ENCODE results near the gene NPAS3. TPM values are rescaled to one million over a fixed set of nuclear protein-coding genes. Genes with fewer than 3 reads are reported as not detected.

The NPAS3 gene
- total and polyA plus RNA-seq, 2 donors (not counting 3 experiments of a cell fraction or from before 2014, with no cell fraction given), result 0.10 to 0.13 TPM

- POLR2A ChIA-PET, result no interaction called here
- no peaks in the 10 kb centered on the region for H3K79me2 ChIP-seq (ENCODE audit: control insufficient read depth, insufficient read depth, low read length)
- no peak overlapping the region for H2AFZ ChIP-seq (ENCODE audit: low read depth, low read length)
- intact Hi-C loops (cut with micrococcal nuclease) (no loop called here), dilution Hi-C loops (cut with MboI; ENCODE audit: extremely low pct_ligation_motif_present, low sequenced_read_pairs) (loop anchor here (25.0 kb wide), 1 partner anchor 332 kb away; no protein-coding TSS in a partner anchor)
- no peaks in the 10 kb centered on the region for H4K20me1 ChIP-seq (replicated peaks; ENCODE audit: control insufficient read depth, extremely low read depth, insufficient read depth, low read length)
- DNase-seq (ENCODE audit: low read depth, low spot score) (no peak), FAIRE-seq (no peak)
- BruUV-seq (replicated peaks), result no TSS peak
- TF ChIP-seq MYC (IDR thresholded peaks at IDR 0.05; ENCODE audit: low read depth, low read length), result no peak
- no peak for TF ChIP-seq FOS (IDR thresholded peaks at IDR 0.05; ENCODE audit: borderline replicate concordance, insufficient read depth, low read length)
- TF ChIP-seq JUN (IDR thresholded peaks at IDR 0.05; ENCODE audit: borderline replicate concordance, insufficient read depth, insufficient read length, low read depth), result no peak
- TF ChIP-seq POLR2A (IDR thresholded peaks at IDR 0.05; ENCODE audit: low read depth, low read length), result no peak
- TF ChIP-seq, protein P1, sequence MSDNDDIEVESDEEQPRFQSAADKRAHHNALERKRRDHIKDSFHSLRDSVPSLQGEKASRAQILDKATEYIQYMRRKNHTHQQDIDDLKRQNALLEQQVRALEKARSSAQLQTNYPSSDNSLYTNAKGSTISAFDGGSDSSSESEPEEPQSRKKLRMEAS (IDR thresholded peaks at IDR 0.05; ENCODE audit: insufficient read depth, insufficient read length), result no peak
- no peak for TF ChIP-seq CTCF (IDR thresholded peaks at IDR 0.05; ENCODE audit: extremely low read depth in 1 of 2, insufficient read depth in 1 of 2, low read depth in 1 of 2, low read length in 2 of 2)
- TF ChIP-seq EZH2 (IDR thresholded peaks at IDR 0.05; ENCODE audit: borderline replicate concordance, low read depth, low read length, severe bottlenecking), result no peak
- TF ChIP-seq POLR2AphosphoS5 (IDR thresholded peaks at IDR 0.05; ENCODE audit: insufficient read depth, low read depth, low read length), result no peak
- TF ChIP-seq GATA2 (IDR thresholded peaks at IDR 0.05; ENCODE audit: insufficient read depth, insufficient read length, low read depth, low read length), result no peak
- H3K9me1 ChIP-seq (replicated peaks; ENCODE audit: control insufficient read depth, extremely low read depth, insufficient read depth, low read length), result no peaks in the 10 kb centered on the region
- no peaks in the 10 kb centered on the region for H3K4me1 ChIP-seq (ENCODE audit: control insufficient read depth, extremely low read depth, insufficient read depth, low read length)
- no peaks in the 10 kb centered on the region for H3K36me3 ChIP-seq (ENCODE audit: control insufficient read depth in 2 of 2, extremely low read depth in 1 of 2, insufficient read depth in 2 of 2, low read length in 2 of 2)
- no peak overlapping the region for H3K27ac ChIP-seq (ENCODE audit: insufficient read depth, low read depth, low read length)
- no peak overlapping the region for H3K9ac ChIP-seq (replicated peaks; ENCODE audit: extremely low read depth, insufficient read depth, low read length)
- H3K9me3 ChIP-seq (replicated peaks; ENCODE audit: control insufficient read depth, insufficient read depth, low read length), result no peaks in the 10 kb centered on the region
- no peaks in the 10 kb centered on the region for H3K27me3 ChIP-seq (ENCODE audit: control insufficient read depth in 2 of 2, insufficient read depth in 2 of 2, low read length in 2 of 2)
- H3K4me2 ChIP-seq (ENCODE audit: insufficient read depth, low read length), result no peak overlapping the region
- CTCF ChIA-PET, result interaction anchor here (1.1 to 1.2 kb wide), 2 partner anchors 19 to 337 kb away, joined by 5 read pairs; no protein-coding TSS in a partner anchor
- no peak overlapping the region for H3K4me3 ChIP-seq (replicated peaks in 1 of 3; ENCODE audit: insufficient read depth in 1 of 3, low read depth in 1 of 3, low read length in 3 of 3)
Measured at GRCh38 chr14:33455654-33456345, 517.1 kb downstream of the NPAS3 start.

All from endothelial cell of umbilical vein (primary cell).